GM19193 (cell line): ENCODE data around the gene WDFY4.
A peak's percentile ranks its signal among the peaks of the same experiment; 100 is the strongest.

Experiments
- POLR2A ChIP-seq: IDR thresholded peaks from 4 replicates; pipeline ENCODE4 v1.6.1; 2011; ENCODE audit not compliant: insufficient read depth, insufficient read length; ENCODE audit errors: extremely low read depth

Gene WDFY4

DNA sequence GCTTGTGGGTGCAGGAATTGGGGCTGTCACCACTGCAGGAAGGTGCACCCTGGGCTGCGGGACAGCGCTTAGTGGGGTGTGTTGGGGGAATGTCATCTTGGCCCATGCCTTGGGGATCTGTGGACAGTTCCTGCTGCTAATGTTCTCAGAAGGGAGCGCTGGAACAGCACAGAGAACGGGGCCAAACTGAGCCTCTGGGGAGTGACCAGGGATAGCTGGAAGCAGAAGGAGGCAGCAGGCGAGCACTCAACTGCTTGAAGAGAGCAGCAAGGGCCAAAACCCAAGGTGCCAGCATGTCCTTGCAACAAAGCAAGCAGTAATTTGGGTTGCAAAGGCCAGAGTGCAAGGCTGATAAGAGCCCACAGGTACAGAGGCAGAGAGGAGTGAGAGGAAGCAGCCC, 31.3 kb upstream of the WDFY4 start:
- no peak for TF ChIP-seq POLR2A

DNA sequence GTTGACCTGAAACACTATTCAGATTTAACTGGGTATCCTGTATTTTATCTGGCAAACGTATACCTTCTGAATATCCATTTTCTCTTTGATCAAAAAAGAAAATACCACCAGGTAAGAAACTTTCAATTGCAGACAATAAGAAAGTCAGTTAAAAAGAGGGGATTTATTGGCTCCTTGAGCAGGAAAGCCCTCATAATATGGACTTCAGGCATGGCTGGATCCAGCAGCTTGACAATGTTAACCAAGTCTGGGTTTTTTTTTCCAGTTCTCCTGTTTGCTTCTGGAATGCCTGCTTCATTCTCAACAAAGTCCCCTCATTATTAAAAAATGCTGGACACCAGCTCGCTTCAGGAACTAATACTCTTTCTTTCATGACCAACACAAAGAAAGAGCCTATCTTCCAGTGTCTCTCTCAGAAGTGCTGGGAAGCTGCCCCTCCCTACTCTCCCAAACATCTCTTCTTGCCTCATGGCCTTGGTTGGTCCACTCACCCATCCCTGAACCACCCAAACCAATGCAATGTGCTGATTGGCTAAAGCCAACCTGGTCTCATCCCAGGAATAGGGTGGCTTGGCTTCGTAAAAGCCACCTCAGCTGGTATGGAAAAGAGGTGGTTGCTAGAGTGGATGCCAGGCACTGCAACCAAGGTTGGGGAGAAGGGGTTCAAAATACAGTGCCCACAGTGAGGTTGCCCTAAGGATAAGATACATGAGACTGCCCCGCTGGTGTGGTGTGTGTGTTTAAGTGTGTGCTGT, 30.6 kb upstream of the WDFY4 start:
- TF ChIP-seq POLR2A: no peak

DNA sequence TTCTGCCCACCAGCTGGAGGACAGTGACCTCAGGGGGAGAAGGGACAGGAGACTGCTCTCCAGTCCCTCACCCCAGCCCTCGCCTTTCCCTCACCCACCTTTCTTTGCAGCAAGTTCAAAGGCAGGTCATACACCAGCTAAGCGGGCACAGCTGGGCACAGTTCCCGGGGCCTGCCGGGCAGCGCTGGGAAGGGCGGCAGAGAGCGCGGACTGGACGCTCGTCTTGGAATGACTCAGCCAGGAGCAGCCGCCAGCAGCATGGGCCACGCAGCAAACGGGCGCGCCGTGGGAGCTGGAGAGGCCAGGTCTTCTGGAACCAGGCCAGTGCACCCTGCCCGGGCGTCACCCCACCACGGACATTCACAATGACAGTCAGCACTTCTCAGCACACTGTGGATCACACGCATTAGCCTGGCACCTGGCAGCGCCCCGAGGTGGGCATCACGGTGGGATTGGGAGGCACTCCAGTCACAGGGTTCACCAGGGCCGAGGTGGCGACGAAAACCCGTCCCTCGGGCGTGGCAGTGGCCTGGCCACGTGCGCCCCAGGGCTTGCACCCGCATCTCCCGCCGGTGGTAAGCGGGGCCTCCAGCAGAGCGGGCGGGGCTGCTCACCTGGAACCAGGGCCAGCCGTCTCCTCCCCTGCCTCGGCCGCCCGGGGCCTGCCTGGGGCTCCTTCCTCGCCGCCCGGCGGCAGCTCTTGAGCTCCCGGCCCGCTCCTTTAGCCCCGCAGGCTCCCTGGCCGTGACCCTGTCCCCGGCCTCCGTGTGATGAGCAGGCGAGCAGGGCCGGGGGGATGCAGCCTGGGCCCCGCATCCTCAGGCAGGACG, 29.0 kb upstream of the WDFY4 start:
- no peak for TF ChIP-seq POLR2A

DNA sequence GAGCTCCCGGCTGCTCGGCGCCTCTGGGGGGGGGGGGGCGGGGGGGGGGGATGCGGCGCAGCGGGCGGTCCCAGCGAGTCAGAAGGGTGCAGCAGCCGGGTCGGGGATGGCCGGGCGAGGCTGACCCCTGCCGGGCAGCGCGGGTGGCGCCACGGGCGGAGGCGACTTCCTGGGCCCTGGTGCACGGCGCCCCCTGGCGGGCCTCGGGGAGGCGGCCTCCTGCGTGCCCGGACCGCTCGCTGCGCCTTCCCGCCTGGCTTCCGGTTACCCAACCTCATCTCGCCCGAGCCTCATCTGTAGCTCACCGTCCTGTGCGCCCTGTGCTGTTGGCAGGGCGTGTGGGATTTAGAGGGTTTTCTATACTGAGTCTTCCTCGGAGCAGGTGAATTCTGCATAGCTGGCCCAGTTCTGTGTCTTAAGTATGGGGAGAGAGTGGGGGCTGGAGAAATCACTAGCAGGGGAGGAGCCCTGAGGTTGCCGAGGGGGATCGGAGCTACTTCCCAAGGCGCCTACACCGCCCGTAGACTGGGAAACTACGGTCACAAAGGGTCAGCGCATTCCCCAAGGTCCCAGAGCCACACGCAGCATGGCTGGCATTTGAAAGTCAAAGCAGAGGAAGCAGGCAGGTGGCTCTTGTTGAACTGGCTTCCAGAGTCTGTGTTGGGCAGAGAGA, 28.3 kb upstream of the WDFY4 start:
- no peak for TF ChIP-seq POLR2A

GRCh38 chr10:48656914-48657305, 27.8 kb upstream of the WDFY4 start:
- no peak for TF ChIP-seq POLR2A

GRCh38 chr10:48657416-48657815, 27.3 kb upstream of the WDFY4 start:
- TF ChIP-seq POLR2A: no peak

DNA sequence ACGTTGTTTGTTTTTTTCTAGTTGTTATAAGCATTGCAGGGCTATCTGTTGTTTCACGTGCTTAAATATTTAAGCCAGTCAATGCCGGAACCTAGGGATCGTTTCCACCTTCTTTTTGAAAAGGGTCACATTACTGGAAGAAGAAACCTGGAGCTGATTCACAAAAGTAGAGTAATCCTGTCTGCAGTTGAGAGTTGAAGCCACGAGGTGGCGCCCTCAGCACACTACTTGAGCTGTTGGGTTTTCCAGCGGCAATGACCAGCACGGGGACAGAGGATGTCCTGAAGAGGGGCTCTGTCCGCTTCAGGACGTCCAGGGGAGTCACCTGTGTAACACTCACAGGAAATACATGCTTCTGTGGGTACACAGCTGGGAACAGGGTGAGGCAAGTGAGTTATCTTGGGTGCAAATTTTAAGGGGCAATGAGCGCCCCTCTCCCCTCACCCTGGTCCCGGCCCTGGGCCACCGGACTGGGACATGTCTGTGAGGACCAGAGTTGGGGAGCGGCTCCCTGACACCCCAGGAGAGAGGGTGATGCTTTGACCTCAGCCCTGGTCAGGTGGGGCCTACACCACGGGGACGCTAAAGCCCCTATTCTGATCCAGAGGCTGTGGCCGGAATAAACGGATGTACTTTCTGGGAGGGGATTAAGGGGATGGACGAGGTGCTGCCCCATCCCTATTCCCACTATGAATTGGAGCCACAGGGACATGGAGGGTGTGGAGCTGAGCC, 26.3 kb upstream of the WDFY4 start:
- no peak for TF ChIP-seq POLR2A

- TF ChIP-seq POLR2A: no peak
Observed at GRCh38 chr10:48658975-48659269, 25.8 kb upstream of the WDFY4 start.

DNA sequence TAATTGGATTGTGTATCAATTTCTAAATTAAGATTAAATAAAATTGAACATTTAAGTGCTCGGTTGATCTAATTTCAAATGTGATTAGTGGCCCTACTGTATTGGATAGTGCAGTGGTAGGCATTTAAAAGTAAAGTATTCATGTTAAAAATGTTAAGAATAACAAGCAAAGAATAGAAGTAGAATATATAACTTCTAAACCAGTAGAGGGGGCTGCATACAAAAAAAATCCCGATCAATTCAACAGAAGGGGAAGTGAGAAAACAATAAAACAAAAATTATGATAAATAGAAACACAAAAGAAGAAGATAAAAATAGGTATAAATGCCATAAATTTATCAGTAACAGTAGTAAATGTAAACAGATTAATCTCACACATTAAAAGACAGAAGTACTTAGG, 24.9 kb upstream of the WDFY4 start:
- TF ChIP-seq POLR2A: no peak

DNA sequence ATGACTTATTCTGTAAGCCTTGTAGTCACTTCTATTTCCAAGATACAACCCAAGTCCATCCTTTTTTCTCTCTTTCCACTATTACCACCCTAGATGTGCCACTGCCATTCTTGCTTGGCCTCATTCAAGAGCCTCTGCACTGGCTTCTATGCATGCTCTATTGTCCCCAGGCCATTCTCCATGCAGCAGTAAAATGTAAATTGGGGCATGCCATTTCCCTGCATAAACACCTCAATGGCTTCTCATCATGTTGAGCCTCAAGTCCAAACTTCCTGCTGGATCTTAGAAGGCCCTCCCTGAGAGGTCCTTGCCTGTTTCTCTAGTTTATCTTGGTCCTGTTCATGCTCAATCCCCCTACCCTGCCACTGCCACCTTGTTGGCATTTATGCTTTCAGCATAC, 23.2 kb upstream of the WDFY4 start:
- no peak for TF ChIP-seq POLR2A

DNA sequence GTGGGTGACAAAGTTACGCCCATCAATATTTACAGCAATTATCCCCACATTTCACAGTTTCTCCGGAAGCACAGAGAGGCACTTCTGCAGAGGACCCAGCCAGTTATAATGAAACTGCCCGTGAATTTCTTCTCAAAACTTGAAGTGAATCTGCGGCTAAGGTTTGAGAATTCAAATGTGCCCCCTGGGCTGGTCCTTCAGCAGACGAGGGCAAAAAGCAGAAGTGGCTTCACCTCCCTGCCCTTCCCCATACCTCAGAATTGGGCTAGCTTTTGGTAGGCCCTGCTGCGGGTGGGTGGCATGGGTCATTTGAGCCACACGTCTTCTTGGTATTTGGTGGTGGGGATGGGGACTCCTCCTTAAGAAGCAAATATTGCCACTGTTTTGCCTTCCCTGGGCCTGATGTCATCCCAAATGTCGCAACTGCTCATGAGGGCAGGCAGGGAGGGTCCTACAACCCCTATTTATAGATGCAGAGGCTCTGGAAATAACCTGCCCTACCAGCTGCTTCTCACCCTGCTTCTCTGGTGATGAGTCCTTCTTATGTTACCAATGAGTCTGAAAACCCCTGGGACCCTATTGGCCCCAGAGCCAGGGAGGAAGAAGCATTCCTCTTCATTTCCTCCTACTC, 16.6 kb upstream of the WDFY4 start:
- peak; percentile 56 for TF ChIP-seq POLR2A

DNA sequence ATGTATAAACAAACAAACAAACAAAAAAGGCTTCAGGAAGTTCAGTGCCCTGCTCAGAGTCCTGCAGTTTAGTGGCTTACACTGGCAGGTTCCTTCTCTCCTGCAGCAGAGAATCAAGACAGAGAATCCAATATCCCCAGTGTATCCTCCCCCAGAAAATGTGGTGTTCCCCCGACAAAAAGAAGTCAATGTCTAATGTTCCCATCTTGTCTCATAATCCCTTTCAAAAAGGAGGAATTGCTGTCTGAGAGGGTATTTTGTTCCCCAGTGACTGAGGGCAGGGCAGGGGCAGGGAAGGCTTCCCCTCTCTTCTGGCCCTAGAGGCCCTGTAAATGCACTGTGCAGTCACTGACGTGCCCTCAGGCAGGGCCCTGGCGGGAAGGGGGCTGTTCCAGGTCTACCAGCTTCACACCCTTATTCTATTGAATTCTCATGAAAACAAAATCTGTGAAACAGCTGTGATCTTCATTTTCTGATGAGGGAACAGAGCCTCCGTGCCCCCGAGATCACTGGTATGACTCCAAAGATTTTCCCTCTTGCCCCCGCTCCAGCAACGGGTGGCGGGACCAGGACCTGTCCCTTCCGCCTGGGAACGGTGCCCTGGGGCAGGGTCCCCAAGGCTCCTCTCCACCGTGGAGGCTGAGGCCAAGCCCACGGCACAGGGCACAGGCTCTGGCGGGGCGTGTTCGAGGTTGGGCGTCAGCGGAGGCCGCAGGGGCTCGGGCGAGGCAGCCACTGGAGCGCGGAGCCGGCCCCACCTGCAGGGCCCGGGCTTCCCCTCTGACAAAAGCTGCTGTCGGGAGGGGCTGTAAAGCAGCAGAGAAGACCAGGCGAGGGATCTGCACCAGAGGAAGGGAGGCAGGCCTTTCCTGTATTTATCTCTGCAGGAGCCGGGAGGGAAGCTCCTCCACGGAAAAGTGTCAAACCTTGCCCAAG, 13.4 kb upstream of the WDFY4 start:
- peak; percentile 72 for TF ChIP-seq POLR2A

DNA sequence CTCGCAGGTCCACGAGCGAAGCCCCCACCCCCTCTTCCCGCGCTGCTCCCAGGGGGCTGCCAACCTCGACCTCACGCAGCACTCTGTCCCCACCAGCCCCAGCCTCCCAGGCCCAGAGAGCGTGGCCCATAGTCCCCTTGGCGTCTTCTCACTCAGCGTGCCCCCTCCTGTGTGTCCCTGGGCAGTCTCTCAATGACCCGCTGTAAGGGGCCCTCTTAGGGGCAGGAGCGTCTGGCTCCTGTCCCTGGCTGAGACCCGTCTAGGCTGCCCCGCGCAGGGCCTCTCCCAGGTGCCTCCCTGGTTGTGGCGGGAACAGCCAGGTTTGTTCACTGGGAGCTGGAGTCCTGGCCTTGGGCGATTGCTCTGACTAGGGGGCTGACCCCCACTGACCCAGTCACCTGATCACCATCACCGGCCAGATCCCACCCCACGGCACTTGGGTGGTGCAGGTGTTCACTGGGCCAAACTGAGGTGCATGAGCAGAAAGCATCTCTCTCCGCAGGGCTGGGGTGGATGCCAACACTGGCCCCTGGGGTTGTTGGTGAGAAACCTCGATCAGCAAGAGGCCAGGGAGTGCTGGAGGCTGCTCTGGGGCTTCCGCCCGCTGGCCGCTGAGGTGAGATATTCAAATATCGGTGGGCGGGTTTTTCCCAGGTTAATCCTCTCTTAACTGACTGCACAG, 12.6 kb upstream of the WDFY4 start:
- TF ChIP-seq POLR2A: peak; percentile 69
